Measurements from ENCODE around the gene SGSH. TPM values are rescaled to one million over a fixed set of nuclear protein-coding genes. Genes with fewer than 3 reads are reported as not detected.

The SGSH gene
- total RNA-seq, 1 donor from 2014 or later = 3.7 TPM

- no peak for FAIRE-seq
- no peak for DNase-seq (ENCODE audit: low spot score in 2 of 2)
These were observed 29.4 kb downstream of the SGSH start for GRCh38 chr17:80190716-80191115.

- DNase-seq (ENCODE audit: low spot score in 2 of 2) (no peak), FAIRE-seq (no peak)
These were observed 30.5 kb downstream of the SGSH start for GRCh38 chr17:80189611-80190010.

- FAIRE-seq (no peak), DNase-seq (ENCODE audit: low spot score in 2 of 2) (no peak)
These were observed 32.6 kb downstream of the SGSH start for GRCh38 chr17:80187515-80187941.

GRCh38 chr17:80187090-80187489 lies 33.0 kb downstream of the SGSH start:
- no peak for FAIRE-seq
- no peak for DNase-seq (ENCODE audit: low spot score in 2 of 2)

GRCh38 chr17:80185968-80186367 lies 34.2 kb downstream of the SGSH start:
- FAIRE-seq = no peak
- DNase-seq (ENCODE audit: low spot score in 2 of 2) = no peak

GRCh38 chr17:80184423-80184714 lies 35.8 kb downstream of the SGSH start:
- FAIRE-seq (no peak), DNase-seq (ENCODE audit: low spot score in 2 of 2) (no peak)

GRCh38 chr17:80183581-80184422 lies 36.3 kb downstream of the SGSH start:
- DNase-seq (ENCODE audit: low spot score in 2 of 2) (no peak), FAIRE-seq (no peak)

GRCh38 chr17:80182845-80183223 lies 37.3 kb downstream of the SGSH start:
- FAIRE-seq (no peak), DNase-seq (ENCODE audit: low spot score in 2 of 2) (no peak)

GRCh38 chr17:80182118-80182844 lies 37.9 kb downstream of the SGSH start:
- DNase-seq (ENCODE audit: low spot score in 2 of 2) (no peak), FAIRE-seq (no peak)

GRCh38 chr17:80181431-80181830 lies 38.7 kb downstream of the SGSH start:
- DNase-seq (ENCODE audit: low spot score in 2 of 2) = no peak
- FAIRE-seq = no peak

- no peak for FAIRE-seq
- no peak for DNase-seq (ENCODE audit: low spot score in 2 of 2)
These were observed 39.9 kb downstream of the SGSH start for GRCh38 chr17:80180192-80180591.

- DNase-seq (ENCODE audit: low spot score in 2 of 2) (no peak), FAIRE-seq (no peak)
These were observed 42.0 kb downstream of the SGSH start for GRCh38 chr17:80177986-80178595.

GRCh38 chr17:80176757-80177156 lies 43.4 kb downstream of the SGSH start:
- FAIRE-seq (no peak), DNase-seq (ENCODE audit: low spot score in 2 of 2) (no peak)

GRCh38 chr17:80173916-80174315 lies 46.2 kb downstream of the SGSH start:
- FAIRE-seq (no peak), DNase-seq (ENCODE audit: low spot score in 2 of 2) (no peak)

- no peak for FAIRE-seq
These were observed 47.0 kb downstream of the SGSH start for GRCh38 chr17:80173126-80173525.

GRCh38 chr17:80171681-80172080 lies 48.5 kb downstream of the SGSH start:
- FAIRE-seq = no peak
- DNase-seq (ENCODE audit: low spot score in 2 of 2) = no peak

More at GRCh38 chr17:80173126-80173525, 47.0 kb downstream of the SGSH start:
- DNase-seq (ENCODE audit: low spot score in 2 of 2) = no peak

- DNase-seq (ENCODE audit: low spot score in 2 of 2) (no peak), FAIRE-seq (no peak)
These were observed 50.2 kb downstream of the SGSH start, which contains the start of gene CARD14 for GRCh38 chr17:80169784-80170500. CARD14 (plus strand) TSS chr17:80170030; CDS start chr17:80181439, 11,409 bp downstream.

GRCh38 chr17:80169107-80169506 lies 51.0 kb downstream of the SGSH start:
- FAIRE-seq = no peak
- DNase-seq (ENCODE audit: low spot score in 2 of 2) = no peak

- FAIRE-seq (no peak), DNase-seq (ENCODE audit: low spot score in 2 of 2) (no peak)
These were observed 51.8 kb downstream of the SGSH start for GRCh38 chr17:80168371-80168770.

- FAIRE-seq (no peak), DNase-seq (ENCODE audit: low spot score in 2 of 2) (no peak)
These were observed 53.7 kb downstream of the SGSH start for GRCh38 chr17:80166446-80166845.

GRCh38 chr17:80164185-80164584 lies 55.9 kb downstream of the SGSH start:
- no peak for DNase-seq (ENCODE audit: low spot score in 2 of 2)
- no peak for FAIRE-seq
